ENCODE measurements around the gene PROKR1. TPM values are rescaled to one million over a fixed set of nuclear protein-coding genes. Genes with fewer than 3 reads are reported as not detected.

Gene PROKR1
- total RNA-seq, 1 donor from 2014 or later, result 1.8 TPM

DNA sequence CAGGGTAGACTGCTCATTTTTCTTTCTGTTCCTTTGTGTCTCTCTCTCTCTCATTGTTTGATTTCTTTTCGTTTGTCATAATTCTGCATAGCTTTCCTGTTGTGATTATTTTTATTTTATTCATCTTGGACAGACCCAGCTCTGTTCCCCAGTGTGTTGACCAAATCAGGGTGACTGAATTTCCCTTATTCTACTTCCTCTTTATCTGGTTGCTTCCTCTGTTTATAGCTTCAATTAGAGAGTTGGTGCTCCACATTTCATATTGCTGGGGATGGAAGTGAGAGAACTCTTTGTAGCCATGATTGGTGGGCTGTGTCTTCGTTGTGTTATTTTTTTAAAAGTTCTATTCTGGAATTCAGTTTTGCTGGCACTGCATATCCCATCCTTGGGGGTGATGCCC, 19.1 kb downstream of the PROKR1 start:
- Histone ChIP-seq H3K27ac (no peak overlapping the region), H2AFZ (replicated peaks) (no peak overlapping the region), H3K4me3 (no peak overlapping the region), H3K4me1 (no peaks in the 10 kb centered on the region), H3K79me2 (ENCODE audit: low read depth) (no peaks in the 10 kb centered on the region), H3K36me3 (no peaks in the 10 kb centered on the region), H3K27me3 (no peaks in the 10 kb centered on the region), H3K4me2 (no peak overlapping the region), H3K9me3 (ENCODE audit: low read depth) (no peaks in the 10 kb centered on the region), H4K20me1 (ENCODE audit: low read depth) (no peaks in the 10 kb centered on the region), H3F3A (ENCODE audit: low read depth) (no peaks in the 10 kb centered on the region), H3K9ac (no peak overlapping the region)
- Mint-ChIP-seq H3K36me3 (no peaks in the 10 kb centered on the region), H3K27me3 (ENCODE audit: insufficient read depth, low read depth) (no peaks in the 10 kb centered on the region), H3K4me1 (no peaks in the 10 kb centered on the region), H3K9me3 (no peaks in the 10 kb centered on the region), H3K4me3 (no peak overlapping the region), H3K27ac (no peak overlapping the region)
- no peak for DNase-seq (ENCODE audit: low spot score)
- TF ChIP-seq EZH2 (IDR thresholded peaks at IDR 0.05) (no peak), EZH2phosphoT487 (IDR thresholded peaks at IDR 0.05) (no peak)
- TF ChIP-seq, protein P1, sequence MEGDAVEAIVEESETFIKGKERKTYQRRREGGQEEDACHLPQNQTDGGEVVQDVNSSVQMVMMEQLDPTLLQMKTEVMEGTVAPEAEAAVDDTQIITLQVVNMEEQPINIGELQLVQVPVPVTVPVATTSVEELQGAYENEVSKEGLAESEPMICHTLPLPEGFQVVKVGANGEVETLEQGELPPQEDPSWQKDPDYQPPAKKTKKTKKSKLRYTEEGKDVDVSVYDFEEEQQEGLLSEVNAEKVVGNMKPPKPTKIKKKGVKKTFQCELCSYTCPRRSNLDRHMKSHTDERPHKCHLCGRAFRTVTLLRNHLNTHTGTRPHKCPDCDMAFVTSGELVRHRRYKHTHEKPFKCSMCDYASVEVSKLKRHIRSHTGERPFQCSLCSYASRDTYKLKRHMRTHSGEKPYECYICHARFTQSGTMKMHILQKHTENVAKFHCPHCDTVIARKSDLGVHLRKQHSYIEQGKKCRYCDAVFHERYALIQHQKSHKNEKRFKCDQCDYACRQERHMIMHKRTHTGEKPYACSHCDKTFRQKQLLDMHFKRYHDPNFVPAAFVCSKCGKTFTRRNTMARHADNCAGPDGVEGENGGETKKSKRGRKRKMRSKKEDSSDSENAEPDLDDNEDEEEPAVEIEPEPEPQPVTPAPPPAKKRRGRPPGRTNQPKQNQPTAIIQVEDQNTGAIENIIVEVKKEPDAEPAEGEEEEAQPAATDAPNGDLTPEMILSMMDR (IDR thresholded peaks at IDR 0.05), result no peak

DNA sequence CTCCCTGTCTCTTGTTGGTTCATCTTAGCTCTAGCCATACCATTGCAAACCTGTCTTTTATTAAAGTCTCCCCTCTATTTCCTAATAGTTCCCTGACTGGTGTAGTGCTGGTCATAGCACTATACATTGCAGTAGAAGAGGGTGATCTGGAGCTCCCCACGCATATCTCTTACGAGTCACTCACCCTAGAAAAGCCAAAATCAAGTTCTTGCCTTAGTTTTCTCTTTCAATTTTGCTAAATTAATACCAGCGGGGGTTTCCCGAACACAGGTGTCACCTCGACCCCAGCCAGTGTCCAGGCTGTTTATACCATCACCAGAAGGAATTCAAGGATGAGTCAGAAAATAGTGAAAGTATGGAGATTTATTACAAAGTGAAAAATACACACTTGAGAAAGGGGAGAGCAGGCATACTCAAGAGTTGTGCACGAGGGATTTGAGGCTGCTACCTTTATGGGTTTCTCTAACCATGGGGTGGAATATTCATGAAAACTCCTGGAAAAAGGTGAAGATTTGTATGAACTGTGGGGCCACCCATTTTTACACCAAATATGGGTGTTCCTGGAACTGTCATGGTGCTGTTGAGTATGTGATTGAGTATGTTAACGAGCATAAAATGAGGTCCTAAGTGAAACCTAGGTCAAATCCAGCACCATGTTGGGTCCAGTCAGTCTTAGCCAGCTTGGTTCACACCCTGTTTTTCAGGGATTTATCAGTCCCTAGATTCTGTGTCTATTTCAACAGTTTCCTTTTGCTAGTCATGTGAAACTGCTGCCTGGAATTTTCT, 20.2 kb downstream of the PROKR1 start:
- no peak overlapping the region for H2AFZ ChIP-seq (replicated peaks)
- H3K4me1 Mint-ChIP-seq, result no peaks in the 10 kb centered on the region
- no peak overlapping the region for H3K4me3 Mint-ChIP-seq
- H3K4me1 ChIP-seq, result no peaks in the 10 kb centered on the region
- H3K27me3 ChIP-seq, result no peaks in the 10 kb centered on the region
- H3K27ac Mint-ChIP-seq, result no peak overlapping the region
- H4K20me1 ChIP-seq (ENCODE audit: low read depth), result no peaks in the 10 kb centered on the region
- no peaks in the 10 kb centered on the region for H3K27me3 Mint-ChIP-seq (ENCODE audit: insufficient read depth, low read depth)
- no peak overlapping the region for H3K4me2 ChIP-seq
- H3K27ac ChIP-seq, result no peak overlapping the region
- no peaks in the 10 kb centered on the region for H3K36me3 ChIP-seq
- no peaks in the 10 kb centered on the region for H3K9me3 Mint-ChIP-seq
- TF ChIP-seq EZH2 (IDR thresholded peaks at IDR 0.05) (no peak), EZH2phosphoT487 (IDR thresholded peaks at IDR 0.05) (no peak)
- TF ChIP-seq, protein P1 (IDR thresholded peaks at IDR 0.05), result no peak
- no peaks in the 10 kb centered on the region for H3K79me2 ChIP-seq (ENCODE audit: low read depth)
- no peak overlapping the region for H3K9ac ChIP-seq
- H3K9me3 ChIP-seq (ENCODE audit: low read depth), result no peaks in the 10 kb centered on the region
- no peak overlapping the region for H3K4me3 ChIP-seq
- H3F3A ChIP-seq (ENCODE audit: low read depth), result no peaks in the 10 kb centered on the region
- no peaks in the 10 kb centered on the region for H3K36me3 Mint-ChIP-seq
- no peak for DNase-seq (ENCODE audit: low spot score)

DNA sequence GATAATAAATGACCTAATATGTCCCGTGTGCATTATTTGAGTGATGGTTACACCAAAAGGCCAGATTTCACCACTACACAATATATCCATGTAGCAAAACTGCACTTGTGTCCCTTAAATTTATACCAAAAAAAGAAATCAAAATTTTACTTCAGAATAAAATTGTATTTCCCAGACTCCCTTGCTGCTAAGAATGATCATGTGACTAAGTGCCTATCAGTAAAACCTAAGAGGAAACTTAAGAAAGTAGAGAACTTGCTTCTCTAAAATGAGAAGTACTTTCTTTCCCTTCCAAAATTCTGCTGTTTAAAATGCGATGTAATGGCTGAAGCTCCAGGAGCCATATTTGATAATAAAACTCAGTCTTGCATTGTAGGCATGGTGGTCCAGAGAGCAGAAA, 24.0 kb downstream of the PROKR1 start:
- no peaks in the 10 kb centered on the region for H4K20me1 ChIP-seq (ENCODE audit: low read depth)
- no peaks in the 10 kb centered on the region for H3K36me3 ChIP-seq
- no peak for DNase-seq (ENCODE audit: low spot score)
- H3K9ac ChIP-seq, result no peak overlapping the region
- no peaks in the 10 kb centered on the region for H3K9me3 Mint-ChIP-seq
- H3K4me3 Mint-ChIP-seq, result no peak overlapping the region
- no peaks in the 10 kb centered on the region for H3K27me3 ChIP-seq
- no peaks in the 10 kb centered on the region for H3K79me2 ChIP-seq (ENCODE audit: low read depth)
- H3K4me1 Mint-ChIP-seq, result no peaks in the 10 kb centered on the region
- H3K4me1 ChIP-seq, result no peaks in the 10 kb centered on the region
- H3K9me3 ChIP-seq (ENCODE audit: low read depth), result no peaks in the 10 kb centered on the region
- no peak overlapping the region for H3K27ac Mint-ChIP-seq
- H2AFZ ChIP-seq (replicated peaks), result no peak overlapping the region
- H3K4me3 ChIP-seq, result no peak overlapping the region
- H3K27me3 Mint-ChIP-seq (ENCODE audit: insufficient read depth, low read depth), result no peaks in the 10 kb centered on the region
- H3K27ac ChIP-seq, result no peak overlapping the region
- H3K4me2 ChIP-seq, result no peak overlapping the region
- H3F3A ChIP-seq (ENCODE audit: low read depth), result no peaks in the 10 kb centered on the region
- TF ChIP-seq EZH2phosphoT487 (IDR thresholded peaks at IDR 0.05), result no peak
- TF ChIP-seq, protein P1 (IDR thresholded peaks at IDR 0.05), result no peak
- TF ChIP-seq EZH2 (IDR thresholded peaks at IDR 0.05), result no peak
- no peaks in the 10 kb centered on the region for H3K36me3 Mint-ChIP-seq
